GM12892 (cell line): ENCODE data around the gene SHB.

Experiments used
- DNase-seq: peaks from one replicate; pipeline ENCODE4 v3.0.0; 2011; ENCODE audit not compliant: insufficient read length
- FAIRE-seq: peaks from 2 replicates; lab custom pipeline; 2011; peaks lifted over from hg19 to GRCh38; lab: Jason Lieb, UNC
- POLR2A ChIP-seq: IDR thresholded peaks from 2 replicates; pipeline ENCODE4 v1.6.1; 2011; ENCODE audit warnings: low read depth, low read length, control low read depth
- POLR2AphosphoS5 ChIP-seq: IDR thresholded peaks from 2 replicates; pipeline ENCODE4 v1.6.1; 2011; ENCODE audit warnings: low read depth, low read length, control low read depth
- TAF1 ChIP-seq: IDR thresholded peaks from 2 replicates; pipeline ENCODE4 v1.6.1; 2011; ENCODE audit warnings: low read depth, mild to moderate bottlenecking, control low read depth, low read length, borderline replicate concordance

Gene SHB

DNA sequence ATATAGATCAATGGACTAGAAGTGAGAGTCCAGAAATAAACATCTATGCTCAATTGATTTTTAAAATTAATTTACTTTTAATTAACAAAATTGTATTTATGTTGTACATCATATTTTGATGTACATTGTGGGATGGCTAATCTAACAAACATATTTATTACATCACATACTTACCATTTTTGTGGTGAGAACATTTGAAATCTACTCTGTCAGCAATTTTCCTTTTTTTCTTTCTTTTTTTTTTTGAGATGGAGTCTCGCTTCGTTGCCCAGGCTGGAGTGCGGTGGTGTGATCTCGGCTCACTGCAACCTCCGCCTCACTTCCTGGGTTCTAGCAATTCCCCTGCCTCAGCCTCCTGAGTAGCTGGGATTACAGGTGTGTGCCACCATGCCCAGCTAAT lies 32.4 kb upstream of the SHB start:
- DNase-seq (no peak), FAIRE-seq (no peak)
- TF ChIP-seq POLR2AphosphoS5: no peak
- no peak for TF ChIP-seq TAF1
- no peak for TF ChIP-seq POLR2A

DNA sequence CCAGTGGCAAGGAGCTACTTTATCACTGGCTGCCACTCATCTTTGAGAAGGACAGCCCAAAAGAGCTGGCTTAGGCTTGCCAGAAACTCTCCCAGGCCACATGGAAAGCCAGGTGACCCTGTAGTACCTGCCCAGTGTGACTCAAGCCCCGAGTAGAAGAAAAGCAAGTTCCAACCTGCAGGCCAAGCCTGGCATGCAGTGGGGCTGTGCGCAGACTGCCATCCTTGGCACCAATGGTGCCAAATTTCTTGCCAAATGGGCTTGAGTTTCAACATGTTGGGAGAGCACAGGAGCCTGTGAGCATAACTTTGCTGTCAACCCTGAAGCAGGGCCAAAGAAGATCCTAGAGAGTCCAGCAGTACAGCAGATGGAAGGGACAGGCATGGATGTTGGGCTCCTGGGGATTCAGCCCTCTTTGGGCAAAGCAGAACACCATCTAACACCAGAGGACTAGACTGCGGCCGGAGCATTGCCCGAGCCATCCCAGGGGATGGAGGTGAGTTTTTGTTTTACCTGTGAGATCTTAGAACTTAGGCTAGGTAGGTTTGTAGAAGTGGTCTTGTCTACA lies 27.3 kb upstream of the SHB start:
- DNase-seq (no peak), FAIRE-seq (no peak)
- TF ChIP-seq POLR2AphosphoS5 (no peak), TAF1 (no peak), POLR2A (no peak)

DNA sequence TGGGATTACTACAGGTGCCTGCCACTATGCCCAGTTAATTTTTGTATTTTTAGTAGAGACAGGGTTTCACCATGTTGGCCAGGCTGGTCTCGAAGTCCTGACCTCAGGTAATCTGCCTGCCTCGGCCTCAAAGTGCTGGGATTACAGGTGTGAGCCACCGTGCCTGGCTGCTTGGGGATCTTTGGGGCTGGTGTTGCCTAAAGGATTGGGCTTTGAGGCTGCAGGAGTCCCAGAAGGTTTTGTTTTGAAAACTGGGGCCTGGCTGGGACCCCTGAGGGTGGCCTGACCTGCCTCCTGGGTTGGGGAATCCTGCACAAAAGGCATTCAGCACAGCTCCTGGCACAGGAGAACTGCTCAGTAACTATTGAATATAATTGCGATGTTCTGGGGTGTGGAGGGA lies 25.1 kb upstream of the SHB start:
- DNase-seq: no peak
- no peak for FAIRE-seq
- no peak for TF ChIP-seq POLR2A
- TF ChIP-seq POLR2AphosphoS5: no peak
- no peak for TF ChIP-seq TAF1

DNA sequence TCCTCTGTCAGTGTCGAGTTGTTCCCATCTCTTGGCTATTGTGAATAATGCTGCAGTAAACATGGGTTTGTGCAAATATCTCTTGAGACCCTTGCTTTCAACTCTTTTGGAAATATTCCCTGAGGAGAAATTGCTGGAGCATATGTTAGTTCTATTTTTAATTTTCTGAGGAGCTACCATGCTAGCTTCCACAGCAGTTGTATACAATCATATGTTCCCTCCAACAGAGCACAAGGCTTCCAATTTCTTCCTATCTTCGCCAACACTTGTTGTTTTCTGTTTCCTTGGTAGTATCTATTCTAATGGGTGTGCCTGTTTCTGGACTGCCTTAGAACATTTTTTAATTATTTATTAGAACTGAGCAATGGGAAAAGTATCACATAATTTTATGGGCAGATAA lies 23.6 kb upstream of the SHB start:
- no peak for TF ChIP-seq POLR2A
- TF ChIP-seq TAF1: no peak
- no peak for TF ChIP-seq POLR2AphosphoS5
- FAIRE-seq (no peak), DNase-seq (no peak)

DNA sequence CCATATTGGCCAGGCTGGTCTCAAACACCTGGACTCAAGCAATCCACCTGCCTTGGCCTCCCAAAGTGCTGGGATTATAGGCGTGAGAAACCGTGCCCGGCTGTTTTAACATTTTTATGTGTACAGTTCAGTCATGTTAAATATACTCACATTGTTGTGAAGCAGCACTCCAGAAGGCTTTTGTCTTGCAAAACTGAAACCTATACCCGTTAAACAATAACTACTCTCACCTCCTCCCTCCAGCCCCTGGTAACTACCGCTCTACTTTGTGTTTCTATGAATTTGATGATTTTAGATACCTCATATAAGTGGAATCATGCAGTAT lies 23.1 kb upstream of the SHB start:
- FAIRE-seq (peak; percentile 9), DNase-seq (no peak)
- no peak for TF ChIP-seq POLR2AphosphoS5
- TF ChIP-seq POLR2A: no peak
- TF ChIP-seq TAF1: no peak

DNA sequence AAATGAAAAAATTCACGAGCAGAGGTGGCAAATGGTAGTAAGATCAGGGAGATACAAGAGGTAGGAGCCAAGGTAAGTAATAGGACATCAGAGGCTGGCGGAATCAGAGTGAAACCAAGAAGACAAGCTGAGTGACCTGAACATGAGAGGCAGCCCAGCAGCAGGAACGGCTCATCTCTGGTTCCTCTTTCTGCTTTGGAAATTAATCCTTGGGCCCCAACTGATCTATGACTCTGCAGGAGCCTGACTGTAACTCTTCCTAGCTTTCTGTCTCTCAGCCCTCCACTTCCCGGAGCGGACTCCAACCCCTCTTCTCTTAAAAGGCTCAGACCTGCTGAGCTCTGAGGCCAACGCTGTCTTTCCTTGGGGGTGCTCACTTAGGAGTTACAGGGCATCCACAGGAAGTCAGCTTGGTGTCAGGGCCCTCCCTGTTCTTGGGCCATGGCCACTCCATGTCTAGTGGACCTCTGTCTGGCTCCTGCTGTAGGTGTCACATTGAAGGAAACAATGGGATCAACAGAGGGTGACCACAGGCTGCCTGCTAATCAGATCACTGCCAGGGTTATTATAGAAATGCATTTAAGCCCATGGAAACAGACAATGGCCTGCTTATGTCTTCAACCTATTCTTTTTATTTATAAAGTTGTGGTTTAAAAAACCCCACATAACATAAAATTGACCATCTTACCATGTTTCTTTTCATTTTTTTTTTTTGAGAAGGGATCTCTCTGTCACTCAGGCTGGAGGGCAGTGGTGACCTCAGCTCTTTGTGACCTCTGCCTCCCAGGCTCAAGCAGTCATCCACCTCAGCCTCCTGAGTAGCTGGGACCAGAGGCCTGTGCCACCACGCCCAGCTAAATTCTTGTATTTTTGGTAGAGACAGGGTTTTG lies 22.5 kb upstream of the SHB start:
- FAIRE-seq: peak; percentile 90
- no peak for TF ChIP-seq POLR2A
- DNase-seq: peak; percentile 33

DNA sequence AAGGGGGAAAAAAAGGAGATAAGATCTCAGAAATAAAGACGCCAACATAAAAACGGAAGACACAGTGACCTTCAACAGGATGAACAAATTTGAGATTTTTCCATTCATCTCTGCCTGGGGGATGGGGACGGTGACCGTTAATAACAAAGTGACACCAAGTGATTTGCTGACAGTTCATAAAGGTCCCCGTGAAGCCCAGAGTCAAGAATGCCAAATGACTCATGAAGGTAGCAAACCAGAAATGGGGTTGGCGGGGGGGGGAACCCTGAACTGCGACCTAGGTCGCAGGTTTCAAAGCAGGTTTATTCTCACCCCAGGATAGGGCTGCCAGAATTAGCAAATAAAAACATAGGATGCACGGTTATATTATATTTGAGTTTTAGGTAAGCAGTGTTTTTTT lies 21.1 kb upstream of the SHB start:
- DNase-seq: no peak
- no peak for TF ChIP-seq POLR2AphosphoS5
- no peak for FAIRE-seq

DNA sequence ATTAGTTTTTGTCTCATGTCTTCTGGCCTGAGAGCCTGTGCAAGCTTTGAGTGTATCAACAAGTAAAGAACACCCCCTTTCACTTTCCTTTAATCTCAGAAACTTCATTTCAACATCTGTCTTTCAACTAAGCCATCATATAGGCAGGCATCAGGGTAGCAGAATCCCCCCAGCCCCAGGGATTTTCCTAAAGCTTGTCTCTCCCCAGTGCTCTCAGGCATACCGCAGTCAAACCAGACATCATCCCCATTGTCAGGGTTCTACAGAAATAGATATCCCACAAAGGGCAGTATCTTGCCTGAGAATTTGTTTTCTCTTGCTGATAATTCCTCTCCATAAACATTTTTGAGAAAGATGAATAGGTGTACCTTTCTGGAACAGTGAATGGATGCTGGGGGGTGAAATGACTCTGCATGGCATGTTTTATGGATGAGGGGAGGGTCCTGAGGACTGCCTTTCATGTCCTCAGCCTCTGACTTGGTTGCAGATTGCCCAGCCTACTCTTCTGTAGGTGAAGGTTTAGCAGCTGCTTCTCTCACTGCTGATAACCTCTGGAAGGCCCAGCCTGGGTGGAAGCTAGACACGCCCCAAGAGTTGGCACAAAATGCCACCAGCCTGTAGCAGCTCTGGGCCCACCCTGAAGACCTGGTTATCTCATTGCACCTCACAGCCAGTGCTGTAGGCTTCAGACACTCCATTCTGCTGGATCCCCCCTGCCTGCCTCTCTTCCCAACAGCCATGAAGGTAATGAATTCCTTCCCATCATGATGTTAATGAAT lies 20.5 kb upstream of the SHB start:
- no peak for TF ChIP-seq POLR2A
- no peak for TF ChIP-seq TAF1
- TF ChIP-seq POLR2AphosphoS5: no peak
- FAIRE-seq (peak; percentile 87), DNase-seq (no peak)

DNA sequence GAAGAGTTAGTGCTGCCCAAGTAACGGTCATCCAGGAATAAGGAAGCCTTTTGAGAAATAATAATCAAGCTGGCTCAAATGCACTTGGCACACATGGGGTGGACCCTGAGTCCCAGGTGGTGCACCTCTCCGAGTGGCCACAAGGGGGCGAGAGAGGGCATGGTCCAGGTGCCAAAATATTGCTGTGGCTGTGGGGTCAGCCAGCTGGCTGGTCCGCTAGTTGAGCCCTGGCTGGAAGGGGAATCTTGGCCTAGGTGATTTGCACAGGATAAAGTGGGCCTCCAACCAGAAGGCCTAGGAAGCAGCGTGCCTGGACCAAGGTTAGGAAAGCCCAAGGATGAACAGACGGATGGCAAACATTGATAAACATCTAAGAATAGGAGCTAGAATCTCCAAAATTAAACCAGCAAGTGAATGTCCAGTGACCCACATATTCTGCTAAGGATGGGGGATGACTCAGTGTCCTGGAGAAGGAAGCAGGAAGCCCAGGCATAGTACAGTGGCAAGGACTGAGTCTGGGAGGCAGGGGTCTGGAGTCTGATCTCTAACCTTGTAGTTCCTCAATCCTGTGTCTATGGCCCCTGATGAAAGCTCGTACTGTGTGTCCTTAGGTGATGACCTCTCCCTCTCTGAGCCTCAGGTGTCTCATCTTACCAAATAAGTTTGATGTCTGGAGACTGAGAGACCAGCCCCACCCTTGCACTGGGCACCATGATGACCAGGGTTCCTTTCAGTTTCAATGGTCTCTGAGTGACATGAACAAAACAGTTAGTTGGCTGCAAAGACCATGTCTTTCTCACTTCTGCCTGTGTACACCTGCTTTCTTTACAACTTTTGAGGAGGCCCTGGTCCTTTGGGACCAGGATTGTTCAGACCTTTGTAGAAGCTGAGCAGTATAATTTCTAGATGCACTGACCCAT lies 19.2 kb upstream of the SHB start:
- FAIRE-seq (peak; percentile 88), DNase-seq (peak; percentile 44)
- TF ChIP-seq POLR2A: no peak
- TF ChIP-seq POLR2AphosphoS5: no peak

DNA sequence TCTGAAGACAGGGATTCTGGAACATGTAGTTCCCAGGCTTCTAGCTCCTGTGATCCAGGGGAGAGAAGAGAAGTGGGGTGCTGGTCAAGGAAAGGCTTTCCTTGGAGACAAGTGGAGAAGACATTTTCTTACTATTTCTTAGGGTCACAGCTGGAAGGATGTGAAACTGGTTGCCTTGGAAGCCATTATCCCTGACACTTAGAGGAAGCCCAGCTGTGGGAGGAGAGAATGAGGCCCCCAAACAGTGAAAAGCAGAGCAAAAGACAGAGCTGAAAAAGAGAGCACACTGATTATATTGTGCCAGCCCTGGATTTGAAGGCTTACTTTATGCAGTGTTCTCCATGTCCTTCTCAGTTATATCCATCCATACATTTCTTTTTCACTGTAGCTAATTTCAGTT lies 17.5 kb upstream of the SHB start:
- FAIRE-seq (no peak), DNase-seq (no peak)
- no peak for TF ChIP-seq POLR2A
- no peak for TF ChIP-seq POLR2AphosphoS5
- TF ChIP-seq TAF1: no peak

DNA sequence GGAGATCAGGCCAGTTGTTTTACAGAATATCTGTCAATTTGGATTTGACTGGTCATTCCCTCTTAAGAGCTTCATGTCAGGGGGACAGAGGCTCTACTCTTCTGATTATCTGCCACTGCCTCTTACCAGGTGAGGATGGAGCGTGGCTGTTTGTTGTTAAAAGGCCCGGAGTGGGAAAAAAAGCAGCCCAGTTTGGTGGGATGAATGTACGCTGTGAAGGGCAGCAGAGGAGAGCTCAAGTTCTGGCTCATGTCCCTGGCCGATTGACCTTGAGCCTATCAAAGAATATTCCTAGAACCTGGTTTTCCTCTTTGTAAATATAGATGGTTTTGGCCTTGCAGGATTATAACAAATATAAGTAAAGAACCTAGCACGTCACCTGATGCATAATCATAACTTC lies 16.3 kb upstream of the SHB start:
- TF ChIP-seq TAF1 (no peak), POLR2A (no peak), POLR2AphosphoS5 (no peak)
- no peak for DNase-seq
- no peak for FAIRE-seq
